Suprapubic skin (tissue), 4 donors: Measurements from ENCODE around the gene GNB1. TPM values are rescaled to one million over a fixed set of nuclear protein-coding genes. Genes with fewer than 3 reads are reported as not detected.

ENCODE experiments used
- DNase-seq, 2 donors: peaks; one replicate each; pipeline ENCODE4 v3.0.0-alpha.2; 2019; ENCODE audit warnings: low spot score in 2 of 2
- H3K27ac ChIP-seq: fragments of 200-600 bp; sonication (generic); one replicate; pipeline ENCODE4 v1.5.1; 2019
- H3K27me3 ChIP-seq: fragments of 200-600 bp; sonication (generic); one replicate; pipeline ENCODE4 v1.5.1; 2019
- H3K36me3 ChIP-seq: fragments of 200-600 bp; sonication (generic); one replicate; pipeline ENCODE4 v1.5.1; 2019
- H3K4me1 ChIP-seq: fragments of 200-600 bp; sonication (generic); one replicate; pipeline ENCODE4 v1.5.1; 2019
- H3K4me3 ChIP-seq: fragments of 200-600 bp; sonication (generic); one replicate; pipeline ENCODE4 v1.5.1; 2019; ENCODE audit warnings: mild to moderate bottlenecking
- H3K9me3 ChIP-seq: fragments of 200-600 bp; sonication (generic); one replicate; pipeline ENCODE4 v1.5.1; 2019
- CTCF ChIP-seq, 2 donors: fragments of 200-600 bp in 1 of 2; fragments of 450-650 bp in 1 of 2; sonication (generic) in 1 of 2; IDR thresholded peaks; one replicate each; pipeline ENCODE4 v1.5.1; 2016 to 2019; ENCODE audit warnings: antibody characterized with exemption in 2 of 2, mild to moderate bottlenecking in 1 of 2, moderate library complexity in 1 of 2
- EP300 ChIP-seq: sonication (generic); formaldehyde crosslinking; IDR thresholded peaks from one replicate; pipeline ENCODE4 v1.6.1; 2017; ENCODE audit warnings: antibody characterized with exemption
- POLR2A ChIP-seq, 2 donors: fragments of 450-650 bp; IDR thresholded peaks; one replicate each; pipeline ENCODE4 v1.6.1; 2017; ENCODE audit warnings: antibody characterized with exemption in 2 of 2, mild to moderate bottlenecking in 2 of 2, moderate library complexity in 2 of 2
- POLR2AphosphoS5 ChIP-seq, 3 donors: sonication (generic); formaldehyde crosslinking; IDR thresholded peaks; one replicate each; pipeline ENCODE4 v1.6.1; 2017; ENCODE audit warnings: antibody characterized with exemption in 3 of 3
- WGBS: methylation state at CpG from one replicate; pipeline ENCODE4 v1.1.5; 2018; 5-methylcytosine and 5-hydroxymethylcytosine counted together
- total RNA-seq, 4 donors: library from RNA; depleted of rRNA; stranded (reverse); fragments of >200 nt; gene quantifications; one replicate each; pipeline ENCODE4 v1.1.0, GENCODE V29; 2016

GNB1 gene
- total RNA-seq, 4 donors from 2014 or later = 121 to 159 (median 153) TPM

GRCh38 chr1:1879942-1880341, 10.9 kb downstream of the GNB1 start:
- Histone ChIP-seq H3K27ac (no peak overlapping the region), H3K4me3 (no peak overlapping the region), H3K36me3 (peaks cover 10% of the 10 kb centered on the region), H3K9me3 (no peaks in the 10 kb centered on the region), H3K4me1 (peaks cover 55% of the 10 kb centered on the region), H3K27me3 (no peaks in the 10 kb centered on the region)
- no peak for DNase-seq
- 91% methylated on average over 5 of the region's 5 CpGs for WGBS
- TF ChIP-seq POLR2AphosphoS5 (IDR thresholded peaks at IDR 0.05) = no peak
- no peak for TF ChIP-seq EP300
- no peak for TF ChIP-seq CTCF (IDR thresholded peaks at IDR 0.05)
- TF ChIP-seq POLR2A (IDR thresholded peaks at IDR 0.05) = no peak

- no peak for DNase-seq
- 82% methylated on average over 5 of the region's 5 CpGs for WGBS
- Histone ChIP-seq H3K4me3 (no peak overlapping the region), H3K36me3 (peaks cover 7% of the 10 kb centered on the region), H3K27me3 (no peaks in the 10 kb centered on the region), H3K27ac (no peak overlapping the region), H3K9me3 (no peaks in the 10 kb centered on the region), H3K4me1 (peaks cover 68% of the 10 kb centered on the region)
- TF ChIP-seq CTCF (IDR thresholded peaks at IDR 0.05) (no peak), POLR2AphosphoS5 (IDR thresholded peaks at IDR 0.05) (no peak), EP300 (no peak), POLR2A (IDR thresholded peaks at IDR 0.05) (no peak)
Observed at GRCh38 chr1:1877865-1878436, 12.9 kb downstream of the GNB1 start.

- no peaks in the 10 kb centered on the region for H3K27me3 ChIP-seq
- H3K4me3 ChIP-seq = no peak overlapping the region
- H3K36me3 ChIP-seq = peaks cover 7% of the 10 kb centered on the region
- H3K27ac ChIP-seq = no peak overlapping the region
- DNase-seq = no peak
- no peak for TF ChIP-seq EP300
- TF ChIP-seq CTCF (IDR thresholded peaks at IDR 0.05) = no peak
- TF ChIP-seq POLR2A (IDR thresholded peaks at IDR 0.05) = no peak
- no peak for TF ChIP-seq POLR2AphosphoS5 (IDR thresholded peaks at IDR 0.05)
- H3K4me1 ChIP-seq = peaks cover 66% of the 10 kb centered on the region
- 75% methylated on average over 11 of the region's 11 CpGs for WGBS
- H3K9me3 ChIP-seq = no peaks in the 10 kb centered on the region
Observed at GRCh38 chr1:1876335-1876930, 14.5 kb downstream of the GNB1 start.

DNA sequence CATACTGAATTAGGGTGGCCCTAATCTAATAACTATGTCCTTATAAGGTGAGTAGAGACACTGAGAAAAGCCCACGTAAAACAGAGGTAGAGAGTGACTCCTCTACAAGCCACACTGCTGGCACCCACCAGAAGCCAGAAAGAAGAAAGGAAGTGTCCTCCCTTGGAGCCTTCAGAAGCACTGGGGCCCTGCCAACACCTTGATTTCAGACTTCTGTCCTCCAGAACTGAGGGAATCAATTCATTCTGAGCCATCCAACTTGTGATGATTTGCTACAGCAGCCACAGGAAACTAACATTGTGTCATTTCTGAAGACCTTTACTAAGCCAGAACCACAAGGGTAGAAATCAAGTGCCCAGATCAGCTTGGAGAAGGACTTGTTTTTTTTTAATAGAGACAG, 15.0 kb downstream of the GNB1 start:
- peaks cover 61% of the 10 kb centered on the region for H3K4me1 ChIP-seq

More for the DNA sequence above, 15.0 kb downstream of the GNB1 start:
- DNase-seq = no peak
- no peak overlapping the region for H3K27ac ChIP-seq
- peaks cover 7% of the 10 kb centered on the region for H3K36me3 ChIP-seq
- no peaks in the 10 kb centered on the region for H3K9me3 ChIP-seq
- H3K4me3 ChIP-seq = no peak overlapping the region
- 58% methylated on average over 1 of the region's 1 CpG for WGBS
- no peaks in the 10 kb centered on the region for H3K27me3 ChIP-seq
- TF ChIP-seq POLR2AphosphoS5 (IDR thresholded peaks at IDR 0.05) (no peak), CTCF (IDR thresholded peaks at IDR 0.05) (no peak), EP300 (no peak), POLR2A (IDR thresholded peaks at IDR 0.05) (no peak)
